ENCODE measurements around the gene MPEG1.
A peak's percentile ranks its signal among the peaks of the same experiment; 100 is the strongest.

Gene MPEG1

DNA sequence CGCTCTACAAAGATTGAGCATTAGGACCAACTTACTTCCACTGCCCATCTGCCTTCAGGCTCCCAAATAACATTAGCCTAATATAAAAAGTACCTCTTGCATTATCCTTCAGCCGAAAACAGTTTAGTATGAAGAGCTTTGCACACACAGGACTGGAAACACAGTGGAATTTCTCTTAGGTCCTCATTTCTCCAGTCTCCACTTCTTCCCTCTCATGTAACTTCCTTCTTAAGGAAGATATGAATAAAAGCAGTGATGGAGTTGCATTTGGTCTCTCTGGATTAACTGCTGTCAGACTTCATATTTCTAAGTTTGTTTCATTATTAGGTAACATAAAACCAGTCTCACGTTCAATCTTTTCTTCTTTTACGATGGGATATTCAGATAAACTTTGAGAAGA is 5.6 kb upstream of the MPEG1 start:
- no peak for DNase-seq

DNA sequence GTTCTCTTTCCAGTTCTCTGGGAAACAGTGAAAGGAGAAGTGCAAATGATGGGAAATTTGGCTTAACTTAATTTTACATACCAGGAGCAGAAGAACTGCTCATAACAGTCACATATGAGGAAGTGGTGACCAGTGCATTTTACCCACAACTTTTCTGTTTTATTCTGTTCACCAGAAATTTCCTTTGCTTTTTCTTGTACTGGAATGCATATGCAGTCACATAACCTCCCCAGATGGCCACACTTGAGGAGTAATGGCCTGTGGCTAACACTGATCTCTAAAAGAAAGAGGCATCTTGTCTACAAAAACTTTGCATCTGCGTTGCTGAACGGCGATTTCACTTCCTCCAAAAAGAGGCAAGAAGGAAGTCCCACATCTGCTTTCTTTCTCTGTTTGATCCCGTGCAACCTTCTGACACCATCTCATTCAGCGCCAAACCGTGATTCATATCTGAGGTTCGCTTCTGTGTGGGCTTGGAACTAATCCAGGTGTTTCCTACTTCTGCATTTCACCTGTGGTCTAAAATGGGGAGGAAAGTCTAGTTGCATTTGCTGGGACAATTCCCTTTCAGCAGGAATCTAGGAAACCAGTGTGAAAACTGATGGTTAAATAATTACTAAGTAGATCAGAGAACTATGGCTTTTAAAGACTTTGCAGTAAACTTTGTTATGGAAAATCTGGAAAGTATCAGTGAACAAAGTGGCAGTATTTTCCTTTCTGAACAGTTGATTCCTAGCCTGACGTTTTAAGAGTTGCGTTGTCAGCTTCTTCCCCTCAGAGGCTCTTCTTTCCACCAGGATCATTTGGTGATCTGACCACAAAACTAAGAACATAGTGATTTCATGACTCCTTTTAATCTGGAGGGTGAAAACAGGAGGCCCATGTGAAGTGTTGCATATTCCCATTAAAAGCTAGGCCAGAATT is 4.2 kb upstream of the MPEG1 start:
- DNase-seq: no peak

GRCh38 chr11:59214141-59214893 is 1.6 kb upstream of the MPEG1 start:
- DNase-seq: no peak

DNA sequence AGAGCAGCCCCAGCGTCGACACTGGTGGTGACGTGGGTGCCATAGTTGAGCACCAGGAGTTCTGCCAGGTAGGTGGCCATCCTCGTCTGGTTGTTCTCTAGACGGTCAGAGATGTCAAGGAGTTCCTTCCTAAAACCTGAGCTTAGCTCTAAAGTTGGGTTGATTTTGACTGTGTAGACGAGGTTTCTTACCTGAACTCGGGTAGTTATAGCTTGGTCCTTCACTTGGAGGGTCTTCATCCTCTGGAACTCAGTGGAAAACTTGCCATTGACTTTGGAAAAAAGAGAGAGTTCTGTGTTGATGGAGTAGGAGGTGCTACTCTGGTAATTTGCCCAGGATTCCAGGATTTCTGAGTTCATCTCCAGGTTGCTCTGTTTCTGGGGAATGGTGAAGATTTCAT is 505 bp downstream of the MPEG1 start:
- no peak for DNase-seq

DNA sequence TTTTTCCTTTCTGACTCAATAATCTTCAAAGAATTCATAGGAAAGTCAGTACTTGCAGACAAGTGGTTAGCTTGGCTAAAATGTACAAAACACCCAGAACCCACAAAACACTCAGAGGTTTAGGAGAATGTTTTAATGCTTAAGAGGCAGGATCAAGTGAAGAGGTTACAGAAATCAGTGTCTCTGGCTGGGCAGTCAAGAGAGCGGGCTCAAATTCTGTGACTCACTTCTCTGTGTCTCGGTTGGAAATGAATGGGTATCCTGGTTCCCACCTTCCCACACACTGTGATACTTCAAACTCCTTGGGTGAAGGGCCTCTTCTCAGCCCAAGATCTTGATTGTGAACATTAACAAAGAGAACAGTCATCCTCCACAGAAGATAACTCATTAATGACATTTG is 3.8 kb downstream of the MPEG1 start:
- no peak for DNase-seq

DNA sequence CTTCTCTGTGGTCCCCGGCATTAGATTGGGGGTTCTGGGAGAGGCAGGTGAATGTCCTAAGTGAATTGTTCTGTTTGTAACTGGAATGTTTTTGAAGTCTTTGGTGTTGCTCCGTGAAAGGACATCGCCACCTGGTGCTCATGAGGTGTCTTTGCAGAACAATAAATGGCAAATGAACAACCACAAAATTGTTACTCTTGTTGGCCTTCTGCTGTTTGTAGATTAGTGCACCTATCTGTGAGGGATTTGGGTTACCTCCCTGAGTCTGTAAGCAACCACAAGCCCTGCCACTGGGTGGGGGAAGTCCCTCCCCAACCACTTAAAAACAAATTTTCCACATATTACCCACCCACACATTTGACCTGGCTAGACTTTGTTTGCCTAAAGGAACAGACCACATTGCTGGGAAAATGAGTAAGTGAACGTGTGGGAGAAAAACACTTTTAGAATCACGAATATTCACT is 4.7 kb downstream of the MPEG1 start:
- peak; percentile 48 to 59 for DNase-seq

DNA sequence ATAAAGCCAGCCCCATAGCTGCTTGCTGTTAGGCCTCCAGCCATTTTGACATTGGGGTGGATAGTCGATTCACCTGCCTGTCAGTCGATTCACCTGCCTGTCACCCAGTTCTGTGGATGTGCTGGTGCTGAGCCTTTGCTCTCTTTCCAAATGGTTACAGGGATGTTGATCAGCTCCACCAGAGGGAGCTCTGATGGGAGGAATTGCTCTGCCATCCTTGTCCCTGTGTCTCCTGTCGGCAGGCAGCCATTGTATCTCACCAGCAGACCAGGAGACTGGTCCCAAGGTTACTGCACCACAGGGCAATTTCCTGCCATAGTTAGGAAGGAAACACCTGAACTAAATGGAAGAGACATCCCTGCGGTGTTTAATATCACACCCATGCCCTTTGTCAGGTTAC is 6.1 kb downstream of the MPEG1 start:
- peak in 1 of 2 donors; percentile 12 for DNase-seq

DNA sequence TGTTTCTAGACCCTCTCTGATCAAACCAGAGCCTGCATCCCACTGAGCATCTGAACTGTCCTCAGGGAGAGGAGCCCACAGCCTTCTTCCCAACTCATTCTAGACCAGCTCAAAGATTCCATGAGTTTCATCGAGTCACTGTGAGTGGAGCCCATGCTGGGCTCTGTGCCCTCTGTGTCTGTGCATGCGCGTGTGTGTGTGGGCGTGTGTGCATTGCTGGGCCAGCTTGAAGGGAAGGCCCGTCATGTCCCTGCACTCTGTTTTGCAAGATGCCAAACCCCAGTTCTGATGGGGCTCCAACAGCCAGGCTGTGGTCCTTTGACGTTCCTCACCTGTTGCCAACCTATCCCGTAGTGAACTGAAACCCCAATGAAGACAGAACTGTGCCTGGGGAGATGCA is 7.1 kb downstream of the MPEG1 start:
- no peak for DNase-seq

DNA sequence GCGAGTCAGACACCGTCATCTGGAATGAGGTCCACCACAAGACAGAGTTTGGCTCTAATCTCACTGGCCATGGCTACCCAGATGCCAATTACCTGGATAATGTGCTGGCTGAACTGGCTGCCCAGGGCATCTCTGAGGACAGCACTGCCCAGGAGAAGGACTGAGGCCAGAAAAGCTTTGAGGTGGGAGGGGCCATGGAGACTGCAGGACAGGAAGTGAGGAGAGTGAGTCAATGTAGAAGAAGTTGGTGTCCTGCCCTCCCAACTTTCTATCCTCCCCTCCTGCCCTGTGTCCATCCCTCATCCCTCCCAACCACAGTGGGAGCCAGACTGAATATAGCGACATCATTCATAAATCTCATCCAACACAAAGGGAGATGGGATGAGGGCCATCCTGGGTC is 8.0 kb downstream of the MPEG1 start:
- no peak for DNase-seq

DNA sequence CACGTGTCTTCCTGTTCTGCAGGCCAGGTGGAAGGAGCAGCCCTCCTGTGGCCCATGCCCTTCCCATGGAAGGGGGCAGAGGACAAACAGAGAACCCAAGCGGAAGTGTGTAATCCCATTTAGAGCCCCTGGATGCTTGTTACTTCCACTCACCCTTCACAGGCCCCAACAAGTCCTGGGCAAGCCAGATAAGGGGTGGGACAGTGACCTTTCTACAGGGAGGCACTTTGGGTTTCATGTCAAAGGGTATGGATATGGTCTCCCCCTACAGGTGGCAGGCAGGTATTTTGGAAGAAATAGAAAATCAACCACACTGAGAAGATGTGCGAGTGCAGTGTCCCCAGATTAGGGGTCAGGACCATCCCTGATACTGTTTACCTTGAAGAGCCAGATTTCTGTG is 11.4 kb downstream of the MPEG1 start:
- no peak for DNase-seq

DNA sequence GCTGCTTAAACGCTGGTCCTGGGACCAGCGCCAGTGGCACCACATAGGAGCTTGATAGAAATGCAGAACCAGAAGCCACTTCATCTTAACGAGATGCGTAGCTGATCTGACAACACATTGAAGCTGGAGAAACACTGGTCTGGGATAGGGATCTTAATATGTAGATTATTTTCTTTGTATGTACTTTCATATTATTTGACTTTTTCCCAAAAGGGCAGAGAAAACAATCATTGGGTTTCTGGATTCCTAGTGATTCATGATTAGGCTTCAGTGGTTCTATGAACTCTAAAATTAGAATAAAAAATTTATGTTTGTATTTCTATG is 12.3 kb downstream of the MPEG1 start:
- no peak for DNase-seq

GRCh38 chr11:59199546-59200422 is 12.9 kb downstream of the MPEG1 start:
- peak in 1 of 2 donors; percentile 13 for DNase-seq

DNA sequence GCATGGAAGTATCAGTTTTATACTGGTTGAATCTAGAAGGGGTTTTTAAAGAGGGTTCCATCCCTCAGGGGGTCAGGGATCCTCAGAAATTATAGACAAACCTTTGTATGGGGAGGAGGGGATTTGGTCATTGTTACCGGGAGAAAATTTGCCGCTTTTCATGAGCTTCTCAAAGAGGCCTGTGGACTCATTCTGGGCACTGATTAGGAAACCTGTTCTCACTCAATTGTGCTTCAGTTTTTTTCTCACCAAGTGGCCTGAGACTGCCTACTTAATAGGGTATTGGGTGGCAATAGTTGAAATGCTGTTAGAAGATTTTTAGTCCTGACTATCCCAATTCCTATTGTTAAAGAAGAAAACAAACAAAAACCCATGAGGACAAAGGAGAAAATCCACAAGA is 14.0 kb downstream of the MPEG1 start:
- no peak for DNase-seq

DNA sequence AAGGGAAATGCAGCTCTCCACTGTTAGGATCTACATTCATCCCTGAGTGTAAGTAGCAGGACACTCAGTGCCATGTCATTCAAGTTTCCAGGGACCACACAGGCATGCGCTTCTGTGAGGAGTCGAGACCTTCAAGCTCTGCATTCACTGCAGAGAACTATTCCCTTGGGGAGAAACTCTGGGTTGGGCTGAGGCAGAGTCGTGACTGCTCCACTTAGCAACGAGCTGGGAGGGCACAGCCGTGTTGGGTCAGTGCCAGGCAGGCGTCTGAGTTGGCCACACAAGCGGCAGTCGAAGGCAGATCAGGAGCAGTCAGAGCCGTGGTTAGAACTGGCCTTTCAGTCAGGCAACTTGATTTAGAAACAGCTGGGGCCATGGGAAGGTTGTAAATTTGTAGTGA is 14.7 kb downstream of the MPEG1 start:
- DNase-seq: no peak

- no peak for DNase-seq
These were observed 15.9 kb downstream of the MPEG1 start for GRCh38 chr11:59196777-59197176.

GRCh38 chr11:59195586-59195985 is 17.1 kb downstream of the MPEG1 start:
- DNase-seq: no peak

- DNase-seq: no peak
These were observed 19.1 kb downstream of the MPEG1 start for GRCh38 chr11:59193587-59194130.

- DNase-seq: no peak
These were observed 20.2 kb downstream of the MPEG1 start for GRCh38 chr11:59192446-59193020.

- DNase-seq: no peak
These were observed 20.8 kb downstream of the MPEG1 start for GRCh38 chr11:59191890-59192289.

DNA sequence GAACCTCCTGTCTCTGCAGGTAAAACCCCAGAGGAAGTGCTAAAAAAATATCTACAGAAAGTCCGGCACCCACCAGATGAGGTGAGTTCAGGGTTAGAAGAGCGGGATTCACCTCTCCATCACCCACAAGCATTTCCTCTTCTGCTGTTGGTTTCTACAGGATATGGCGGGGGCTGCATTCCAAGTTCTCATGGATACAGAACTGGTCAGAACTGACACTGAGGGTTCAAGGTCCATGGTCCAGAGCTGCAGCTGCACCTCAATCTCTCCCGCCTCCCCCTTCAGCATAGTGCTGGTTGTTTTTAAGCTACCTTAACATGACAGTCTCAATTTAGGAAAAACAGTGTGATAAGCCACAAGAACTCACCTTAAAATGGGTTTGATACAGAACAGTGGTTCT is 21.6 kb downstream of the MPEG1 start:
- no peak for DNase-seq

- DNase-seq: no peak
These were observed 22.7 kb downstream of the MPEG1 start for GRCh38 chr11:59189986-59190385.

- no peak for DNase-seq
These were observed 23.8 kb downstream of the MPEG1 start for GRCh38 chr11:59188954-59189353.

DNA sequence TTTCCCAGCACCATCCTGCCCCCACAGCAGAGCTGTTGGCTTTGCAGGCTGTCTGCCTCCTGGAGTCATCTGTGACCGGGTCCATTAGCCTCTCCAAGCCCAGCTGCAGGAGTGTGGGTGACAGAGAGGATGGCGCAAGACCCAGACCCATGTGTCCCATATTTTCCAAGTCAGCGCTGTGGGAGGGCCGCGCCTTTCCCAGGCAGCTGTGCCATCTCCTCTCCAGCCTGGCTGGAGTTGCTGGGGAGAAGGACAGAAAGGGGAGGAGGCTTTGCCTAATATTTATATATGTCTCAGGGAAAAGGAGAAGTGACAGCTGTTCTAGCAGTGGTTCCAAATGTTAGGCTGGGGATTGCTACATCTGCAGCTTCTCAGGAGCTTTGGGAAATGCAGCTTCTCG is 25.1 kb downstream of the MPEG1 start:
- no peak for DNase-seq
